MM.1S (cell line): ENCODE measurements around the gene CISTR.

Experiments used
- DNase-seq: peaks from one replicate; pipeline ENCODE4 v3.0.0-alpha.2; 2015
- H2AFZ ChIP-seq: fragments of 300-600 bp; sonication (generic); 2 replicates; pipeline ENCODE4 v1.6.0; 2016; ENCODE audit warnings: antibody characterized with exemption, low read length
- H3F3A ChIP-seq: fragments of 300-600 bp; sonication (generic); 2 replicates; pipeline ENCODE4 v1.6.1; 2016; ENCODE audit warnings: mild to moderate bottlenecking, antibody characterized with exemption, low read length, moderate library complexity, mixed read lengths; ENCODE audit not compliant: insufficient read depth
- H3K27ac ChIP-seq: fragments of 300-600 bp; sonication (generic); 2 replicates; pipeline ENCODE4 v1.5.1; 2016; ENCODE audit warnings: mild to moderate bottlenecking, low read length
- H3K27me3 ChIP-seq: fragments of 300-600 bp; sonication (generic); replicated peaks from 2 replicates; pipeline ENCODE4 v1.6.0; 2016; ENCODE audit warnings: low read length; ENCODE audit not compliant: insufficient read depth
- H3K36me3 ChIP-seq: fragments of 300-600 bp; sonication (generic); replicated peaks from 2 replicates; pipeline ENCODE4 v1.6.1; 2016; ENCODE audit warnings: mild to moderate bottlenecking, low read length, mixed read lengths; ENCODE audit not compliant: insufficient read depth
- H3K4me1 ChIP-seq: fragments of 300-600 bp; sonication (generic); 2 replicates; pipeline ENCODE4 v1.6.1; 2016; ENCODE audit warnings: low read length, mixed read lengths
- H3K4me2 ChIP-seq: fragments of 300-600 bp; sonication (generic); 2 replicates; pipeline ENCODE4 v1.6.0; 2016; ENCODE audit warnings: low read depth, low read length
- H3K4me3 ChIP-seq: fragments of 300-600 bp; sonication (generic); 2 replicates; pipeline ENCODE4 v1.5.1; 2016; ENCODE audit warnings: low read length, mixed read lengths
- H3K79me2 ChIP-seq: fragments of 300-600 bp; sonication (generic); 2 replicates; pipeline ENCODE4 v1.6.1; 2016; ENCODE audit warnings: mixed run types, low read length, mixed read lengths
- H3K9ac ChIP-seq: fragments of 300-600 bp; sonication (generic); 2 replicates; pipeline ENCODE4 v1.6.1; 2016; ENCODE audit warnings: low read length, mixed read lengths
- H3K9me2 ChIP-seq: fragments of 300-600 bp; sonication (generic); replicated peaks from 2 replicates; pipeline ENCODE4 v1.6.1; 2016; ENCODE audit warnings: mild to moderate bottlenecking, low read length, mixed read lengths; ENCODE audit not compliant: insufficient read depth
- H3K9me3 ChIP-seq: fragments of 300-600 bp; sonication (generic); replicated peaks from 2 replicates; pipeline ENCODE4 v1.6.1; 2016; ENCODE audit warnings: mild to moderate bottlenecking, low read length, mixed read lengths; ENCODE audit not compliant: insufficient read depth
- H4K20me1 ChIP-seq: fragments of 300-600 bp; sonication (generic); 2 replicates; pipeline ENCODE4 v1.6.1; 2016; ENCODE audit warnings: mild to moderate bottlenecking, low read length, moderate library complexity, mixed read lengths; ENCODE audit not compliant: insufficient read depth
- CTCF ChIP-seq: fragments of 300-600 bp; sonication (generic); IDR thresholded peaks from 2 replicates; pipeline ENCODE4 v1.5.1; 2016; ENCODE audit warnings: antibody characterized with exemption, low read length, mixed read lengths
- EZH2 ChIP-seq: fragments of 300-600 bp; sonication (generic); optimal IDR thresholded peaks from 2 replicates; pipeline ENCODE3; 2017; ENCODE audit warnings: low read depth, mild to moderate bottlenecking, antibody characterized with exemption, low read length, mixed read lengths
- EZH2phosphoT487 ChIP-seq: fragments of 300-600 bp; sonication (generic); IDR thresholded peaks from 2 replicates; pipeline ENCODE4 v1.6.1; 2018; ENCODE audit warnings: antibody characterized with exemption, low read length

Gene CISTR

GRCh38 chr12:53788892-53789291, 37.1 kb upstream of the CISTR start:
- H3K79me2 ChIP-seq: no peaks in the 10 kb centered on the region
- no peaks in the 10 kb centered on the region for H3K9me3 ChIP-seq
- no peaks in the 10 kb centered on the region for H3K36me3 ChIP-seq
- no peak overlapping the region for H3K27ac ChIP-seq
- DNase-seq: no peak
- H3K4me2 ChIP-seq: no peak overlapping the region
- H3K27me3 ChIP-seq: no peaks in the 10 kb centered on the region
- H3K4me1 ChIP-seq: no peaks in the 10 kb centered on the region
- H4K20me1 ChIP-seq: no peaks in the 10 kb centered on the region
- no peaks in the 10 kb centered on the region for H3K9me2 ChIP-seq
- H3K4me3 ChIP-seq: no peak overlapping the region
- TF ChIP-seq EZH2phosphoT487 (no peak), CTCF (no peak), EZH2 (no peak)
- H3F3A ChIP-seq: no peaks in the 10 kb centered on the region
- no peak overlapping the region for H2AFZ ChIP-seq
- no peak overlapping the region for H3K9ac ChIP-seq

- Histone ChIP-seq H2AFZ (no peak overlapping the region), H3K79me2 (no peaks in the 10 kb centered on the region), H3F3A (no peaks in the 10 kb centered on the region), H3K9me3 (no peaks in the 10 kb centered on the region), H4K20me1 (no peaks in the 10 kb centered on the region), H3K4me1 (no peaks in the 10 kb centered on the region), H3K9ac (no peak overlapping the region), H3K27me3 (no peaks in the 10 kb centered on the region), H3K4me3 (no peak overlapping the region), H3K27ac (no peak overlapping the region), H3K4me2 (no peak overlapping the region), H3K9me2 (no peaks in the 10 kb centered on the region), H3K36me3 (no peaks in the 10 kb centered on the region)
- no peak for TF ChIP-seq EZH2phosphoT487
- TF ChIP-seq CTCF: no peak
- TF ChIP-seq EZH2: no peak
- DNase-seq: no peak
Measured at GRCh38 chr12:53786411-53786810, 34.6 kb upstream of the CISTR start.

- H3K9me2 ChIP-seq: no peaks in the 10 kb centered on the region
- no peak for DNase-seq
- no peaks in the 10 kb centered on the region for H3K9me3 ChIP-seq
- H3K4me3 ChIP-seq: no peak overlapping the region
- no peak overlapping the region for H3K4me2 ChIP-seq
- H3K79me2 ChIP-seq: no peaks in the 10 kb centered on the region
- H3K9ac ChIP-seq: no peak overlapping the region
- TF ChIP-seq EZH2 (no peak), EZH2phosphoT487 (no peak), CTCF (no peak)
- H2AFZ ChIP-seq: no peak overlapping the region
- no peaks in the 10 kb centered on the region for H3K36me3 ChIP-seq
- H3K27me3 ChIP-seq: no peaks in the 10 kb centered on the region
- H3K4me1 ChIP-seq: no peaks in the 10 kb centered on the region
- H3F3A ChIP-seq: no peaks in the 10 kb centered on the region
- no peaks in the 10 kb centered on the region for H4K20me1 ChIP-seq
- no peak overlapping the region for H3K27ac ChIP-seq
Measured at GRCh38 chr12:53785161-53785560, 33.4 kb upstream of the CISTR start.
